ENCODE results near the gene TPSB2. TPM values are rescaled to one million over a fixed set of nuclear protein-coding genes. Genes with fewer than 3 reads are reported as not detected.
"Not testable (repeated sequence)": the region's sequence is repeated elsewhere in the genome, so short reads cannot be mapped to it uniquely, and the experiment has no call there.

Gene TPSB2
- total RNA-seq, 1 donor from 2014 or later: not detected

- H3K4me1 Mint-ChIP-seq: peaks cover 36% of the 10 kb centered on the region
- no peak overlapping the region for H3K4me3 Mint-ChIP-seq
These were observed 46.0 kb upstream of the TPSB2 start for GRCh38 chr16:1275791-1276579.

GRCh38 chr16:1274767-1275166, 44.8 kb upstream of the TPSB2 start:
- Mint-ChIP-seq H3K4me3 (no peak overlapping the region), H3K9me3 (no peaks in the 10 kb centered on the region)
- DNase-seq (ENCODE audit: low spot score in 2 of 2, unreplicated experiment in 2 of 2): no peak

More at GRCh38 chr16:1275791-1276579, 46.0 kb upstream of the TPSB2 start:
- Mint-ChIP-seq H3K27ac (no peak overlapping the region), H3K9me3 (no peaks in the 10 kb centered on the region), H3K27me3 (ENCODE audit: low read depth) (peaks cover 13% of the 10 kb centered on the region), H3K36me3 (no peaks in the 10 kb centered on the region)
- no peak for TF ChIP-seq CTCF (IDR thresholded peaks at IDR 0.05; ENCODE audit: unreplicated experiment)
- no peak for DNase-seq (ENCODE audit: low spot score in 2 of 2, unreplicated experiment in 2 of 2)

GRCh38 chr16:1273816-1274215, 43.8 kb upstream of the TPSB2 start:
- DNase-seq (ENCODE audit: low spot score in 2 of 2, unreplicated experiment in 2 of 2): no peak
- no peaks in the 10 kb centered on the region for H3K36me3 Mint-ChIP-seq
- H3K27ac Mint-ChIP-seq: no peak overlapping the region
- peaks cover 43% of the 10 kb centered on the region for H3K4me1 Mint-ChIP-seq
- no peak for TF ChIP-seq CTCF (IDR thresholded peaks at IDR 0.05; ENCODE audit: unreplicated experiment)
- no peaks in the 10 kb centered on the region for H3K9me3 Mint-ChIP-seq
- peaks cover 11% of the 10 kb centered on the region for H3K27me3 Mint-ChIP-seq (ENCODE audit: low read depth)
- H3K4me3 Mint-ChIP-seq: no peak overlapping the region

More at GRCh38 chr16:1274767-1275166, 44.8 kb upstream of the TPSB2 start:
- H3K27me3 Mint-ChIP-seq (ENCODE audit: low read depth): peaks cover 11% of the 10 kb centered on the region
- H3K27ac Mint-ChIP-seq: no peak overlapping the region
- no peak for TF ChIP-seq CTCF (IDR thresholded peaks at IDR 0.05; ENCODE audit: unreplicated experiment)
- peaks cover 44% of the 10 kb centered on the region for H3K4me1 Mint-ChIP-seq
- H3K36me3 Mint-ChIP-seq: no peaks in the 10 kb centered on the region

- DNase-seq (ENCODE audit: low spot score in 2 of 2, unreplicated experiment in 2 of 2): no peak
- Mint-ChIP-seq H3K4me3 (peak overlapping the region; percentile 39), H3K36me3 (no peaks in the 10 kb centered on the region), H3K27me3 (ENCODE audit: low read depth) (peaks cover 10% of the 10 kb centered on the region), H3K9me3 (no peaks in the 10 kb centered on the region), H3K27ac (no peak overlapping the region), H3K4me1 (peaks cover 35% of the 10 kb centered on the region)
- no peak for TF ChIP-seq CTCF (IDR thresholded peaks at IDR 0.05; ENCODE audit: unreplicated experiment)
These were observed 42.6 kb upstream of the TPSB2 start for GRCh38 chr16:1272453-1273198.

GRCh38 chr16:1271724-1272413, 41.9 kb upstream of the TPSB2 start:
- peak; percentile 88 to 94 for DNase-seq (ENCODE audit: low spot score in 2 of 2, unreplicated experiment in 2 of 2)
- Mint-ChIP-seq H3K4me3 (peak overlapping the region; percentile 39), H3K4me1 (peaks cover 34% of the 10 kb centered on the region)
- not testable (repeated sequence) for H3K27ac Mint-ChIP-seq; H3K27me3 Mint-ChIP-seq (ENCODE audit: low read depth); H3K36me3 Mint-ChIP-seq; H3K9me3 Mint-ChIP-seq

GRCh38 chr16:1271380-1271723, 41.4 kb upstream of the TPSB2 start:
- no peak for TF ChIP-seq CTCF (IDR thresholded peaks at IDR 0.05; ENCODE audit: unreplicated experiment)
- H3K27ac Mint-ChIP-seq: no peak overlapping the region
- no peaks in the 10 kb centered on the region for H3K9me3 Mint-ChIP-seq

GRCh38 chr16:1269418-1269817, 39.4 kb upstream of the TPSB2 start:
- H3K27ac Mint-ChIP-seq; H3K4me3 Mint-ChIP-seq; H3K27me3 Mint-ChIP-seq (ENCODE audit: low read depth); DNase-seq (ENCODE audit: low spot score in 2 of 2, unreplicated experiment in 2 of 2); H3K9me3 Mint-ChIP-seq; H3K36me3 Mint-ChIP-seq: not testable (repeated sequence)
- H3K4me1 Mint-ChIP-seq: peaks cover 28% of the 10 kb centered on the region

More at GRCh38 chr16:1271380-1271723, 41.4 kb upstream of the TPSB2 start:
- peaks cover 10% of the 10 kb centered on the region for H3K27me3 Mint-ChIP-seq (ENCODE audit: low read depth)
- no peak for DNase-seq (ENCODE audit: low spot score in 2 of 2, unreplicated experiment in 2 of 2)
- peaks cover 34% of the 10 kb centered on the region for H3K4me1 Mint-ChIP-seq
- H3K36me3 Mint-ChIP-seq: no peaks in the 10 kb centered on the region
- no peak overlapping the region for H3K4me3 Mint-ChIP-seq

Measured in mesothelial cell of epicardium (in vitro differentiated cells).